ENCODE data around the gene CAMK2A.

The CAMK2A gene

DNA sequence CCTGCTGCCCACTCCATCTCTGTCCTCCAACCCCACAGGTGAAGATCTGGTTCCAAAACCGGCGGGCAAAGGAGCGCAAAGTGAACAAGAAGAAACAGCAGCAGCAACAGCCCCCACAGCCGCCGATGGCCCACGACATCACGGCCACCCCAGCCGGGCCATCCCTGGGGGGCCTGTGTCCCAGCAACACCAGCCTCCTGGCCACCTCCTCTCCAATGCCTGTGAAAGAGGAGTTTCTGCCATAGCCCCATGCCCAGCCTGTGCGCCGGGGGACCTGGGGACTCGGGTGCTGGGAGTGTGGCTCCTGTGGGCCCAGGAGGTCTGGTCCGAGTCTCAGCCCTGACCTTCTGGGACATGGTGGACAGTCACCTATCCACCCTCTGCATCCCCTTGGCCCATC, 106.1 kb downstream of the CAMK2A start:
- no peak for DNase-seq

DNA sequence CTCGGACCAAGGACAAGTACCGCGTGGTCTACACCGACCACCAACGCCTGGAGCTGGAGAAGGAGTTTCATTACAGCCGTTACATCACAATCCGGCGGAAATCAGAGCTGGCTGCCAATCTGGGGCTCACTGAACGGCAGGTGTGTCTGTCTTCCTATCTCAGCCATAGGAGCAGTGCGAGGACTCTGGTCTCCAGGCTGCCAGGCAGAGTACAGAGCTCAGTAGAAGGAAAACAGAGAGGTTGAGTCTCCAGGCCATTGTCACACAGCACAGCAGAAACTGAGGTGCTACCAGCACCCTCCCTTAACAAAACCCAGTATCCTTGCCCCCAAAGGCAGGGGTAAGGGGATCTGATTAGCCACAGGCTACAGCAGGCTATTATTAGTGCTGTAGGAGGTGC, 106.8 kb downstream of the CAMK2A start:
- no peak for DNase-seq

GRCh38 chr5:150181766-150182545, 107.6 kb downstream of the CAMK2A start:
- no peak for DNase-seq

DNA sequence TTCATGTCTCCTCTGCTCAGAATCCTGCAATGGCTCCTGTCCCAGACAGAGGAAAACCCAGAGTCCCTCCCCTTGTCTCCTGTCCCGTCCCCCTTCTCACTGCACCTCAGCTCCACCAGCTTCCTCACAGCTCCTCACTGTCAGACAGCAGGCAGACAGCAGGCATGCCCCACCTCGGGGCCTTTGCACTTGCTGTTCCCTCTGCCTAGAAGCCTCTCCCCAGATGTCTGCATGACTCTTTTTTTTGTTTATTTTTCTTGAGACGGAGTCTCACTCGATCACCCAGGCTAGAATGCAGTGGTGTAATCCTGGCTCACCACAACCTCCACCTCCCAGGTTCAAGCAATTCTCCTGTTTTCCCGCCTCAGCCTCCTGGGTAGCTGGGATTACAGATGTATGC, 108.5 kb downstream of the CAMK2A start:
- no peak for DNase-seq

DNA sequence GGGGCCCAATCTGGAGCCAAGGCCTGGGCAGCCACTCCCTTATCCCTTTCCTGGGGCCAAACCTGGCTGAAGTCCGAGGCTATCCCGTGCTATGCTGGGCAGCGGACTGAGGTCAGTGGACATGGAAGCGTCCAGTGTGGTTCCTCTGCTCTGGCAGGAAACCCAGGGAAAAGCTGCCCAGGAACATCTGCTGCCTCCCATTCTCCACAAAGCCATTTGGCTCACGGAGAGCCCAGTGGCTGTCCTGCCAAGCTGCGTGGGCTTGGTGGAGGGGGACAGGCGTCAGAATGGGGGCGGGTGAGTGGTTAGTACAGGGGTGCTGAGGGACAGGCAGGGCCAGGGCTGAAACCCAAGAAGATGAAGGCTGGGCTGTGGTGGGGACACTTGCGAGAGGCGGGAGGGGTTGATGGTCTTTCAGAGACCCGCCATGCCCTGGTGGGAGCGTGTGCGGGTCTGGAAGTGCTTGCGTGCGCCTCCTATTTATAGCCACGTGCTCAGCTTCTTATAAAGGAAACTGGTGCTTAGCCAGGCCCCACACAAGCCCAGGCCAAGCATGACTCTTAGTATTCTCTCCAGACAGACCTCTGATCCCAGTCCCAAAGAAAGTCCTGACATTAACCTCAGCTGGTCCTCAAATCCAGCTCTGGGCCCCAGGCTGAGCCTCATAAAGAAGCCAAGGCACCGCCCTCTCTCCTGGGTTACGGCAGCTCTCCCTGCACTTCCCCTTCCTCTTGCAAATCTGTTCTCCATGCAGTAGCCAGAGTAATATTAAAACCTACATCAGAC, 109.1 kb downstream of the CAMK2A start:
- DNase-seq = no peak

GRCh38 chr5:150179019-150179620, 110.5 kb downstream of the CAMK2A start:
- no peak for DNase-seq

- DNase-seq = no peak
Measured at GRCh38 chr5:150178262-150178661, 111.3 kb downstream of the CAMK2A start.

DNA sequence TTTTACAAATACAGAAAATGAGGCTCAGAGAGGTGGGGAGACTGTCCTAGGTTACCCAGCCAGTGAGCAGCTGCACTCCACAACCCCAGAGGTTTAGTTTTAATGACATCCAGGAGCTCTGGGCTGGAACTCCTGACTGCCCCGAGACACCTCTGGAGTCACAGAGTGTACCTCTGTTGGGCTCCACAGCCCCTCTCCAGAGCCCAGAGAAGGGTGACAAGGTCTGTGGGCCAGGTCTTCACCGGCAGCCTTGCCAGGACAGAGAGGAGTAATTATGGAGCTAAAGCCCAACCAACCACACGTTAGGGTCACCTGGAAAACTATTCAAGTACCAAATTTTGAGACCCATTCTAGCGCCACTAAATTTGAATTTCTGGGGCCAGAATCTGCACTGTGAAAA, 111.9 kb downstream of the CAMK2A start:
- DNase-seq = no peak

DNA sequence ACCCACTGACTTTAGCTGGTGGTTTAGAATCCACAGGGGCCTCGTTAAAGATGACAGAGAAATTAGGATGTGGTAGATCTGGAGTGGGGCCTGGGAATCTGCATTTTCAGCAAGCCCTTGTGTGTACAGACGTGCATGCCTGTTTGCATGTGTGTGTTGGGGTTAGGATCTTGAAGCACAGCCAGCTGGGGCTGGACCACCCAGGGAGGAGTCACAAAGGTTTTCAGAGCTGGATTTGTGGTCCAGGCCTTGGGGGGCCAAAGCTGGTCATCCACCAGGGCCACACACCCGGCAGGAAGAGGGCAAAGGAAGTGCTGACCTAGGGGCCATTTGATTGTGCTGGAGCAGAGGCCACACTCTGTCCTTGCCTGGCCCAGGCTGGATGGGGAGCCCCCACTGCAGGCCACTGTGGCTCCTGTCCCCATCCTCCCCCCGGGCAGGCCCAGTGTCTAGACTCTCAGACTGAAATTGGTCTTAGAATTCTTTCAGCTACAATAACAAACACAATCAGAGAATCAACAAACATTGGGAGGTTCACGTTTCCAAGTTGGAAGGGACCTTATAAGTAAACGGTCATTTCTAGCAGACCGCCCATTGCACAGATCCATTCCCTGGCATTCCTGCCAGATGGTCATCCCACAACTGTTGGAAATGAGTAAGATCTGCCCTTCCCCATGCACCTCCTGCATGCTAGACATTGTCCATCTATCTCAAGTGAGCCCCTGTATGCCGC, 112.7 kb downstream of the CAMK2A start:
- DNase-seq = no peak

GRCh38 chr5:150175536-150175935, 114.0 kb downstream of the CAMK2A start:
- DNase-seq = no peak

GRCh38 chr5:150175076-150175475, 114.5 kb downstream of the CAMK2A start:
- DNase-seq = no peak

DNA sequence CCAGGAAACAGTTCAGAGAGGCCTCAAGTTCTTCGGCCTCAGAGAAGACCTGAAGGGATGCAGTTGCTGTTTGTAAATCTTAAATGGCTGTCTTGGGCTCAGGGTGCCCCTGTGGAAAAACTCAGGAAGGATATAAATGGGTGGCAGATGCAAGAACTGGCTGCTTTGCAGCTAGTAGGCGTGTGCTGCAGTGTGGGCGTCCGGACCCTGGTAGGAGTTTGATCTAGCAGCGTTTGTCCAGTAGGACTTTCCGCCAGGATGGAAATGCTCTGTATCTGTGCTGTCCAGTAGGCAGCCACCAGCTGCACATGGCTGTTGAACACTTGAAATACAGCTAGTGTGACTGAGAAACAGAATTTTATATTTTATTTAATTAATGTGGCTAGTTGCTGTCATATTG, 115.3 kb downstream of the CAMK2A start:
- no peak for DNase-seq

- no peak for DNase-seq
Measured at GRCh38 chr5:150173161-150173560, 116.4 kb downstream of the CAMK2A start.

- DNase-seq = no peak
Measured at GRCh38 chr5:150172556-150172955, 117.0 kb downstream of the CAMK2A start.

DNA sequence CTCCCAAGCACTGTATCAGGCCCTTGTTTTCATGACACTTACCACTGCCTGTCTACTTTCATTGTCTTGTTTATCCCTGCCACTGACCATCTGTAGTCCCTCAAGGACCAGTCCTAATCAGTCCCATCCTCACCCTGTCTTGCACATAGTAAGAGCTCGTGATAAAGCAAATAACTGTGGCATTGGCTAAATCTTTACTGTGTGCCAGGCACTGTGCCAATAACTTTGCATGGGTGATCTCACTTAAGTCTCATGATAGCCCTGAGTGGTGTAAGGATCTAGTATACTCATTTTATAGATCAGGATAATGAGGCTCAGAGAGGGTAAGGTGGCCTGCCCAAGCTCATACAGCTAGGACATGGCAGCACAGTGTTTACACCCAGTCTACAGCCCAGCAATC, 117.4 kb downstream of the CAMK2A start:
- no peak for DNase-seq
